NCI-H2227 (cell line): Measurements from ENCODE around the gene HOXD10.
A peak's percentile ranks its signal among the peaks of the same experiment; 100 is the strongest.

Experiments used
- DNase-seq: peaks from one replicate; lab custom pipeline; 2025; ENCODE audit not compliant: unreplicated experiment; lab: John Stamatoyannopoulos, UW

Gene HOXD10

GRCh38 chr2:176132205-176133171 is 15.9 kb downstream of the HOXD10 start:
- DNase-seq: no peak

- no peak for DNase-seq
Observed at GRCh38 chr2:176133389-176133788, 16.8 kb downstream of the HOXD10 start.

- DNase-seq: no peak
Observed at GRCh38 chr2:176134035-176134434, 17.5 kb downstream of the HOXD10 start.

GRCh38 chr2:176135035-176135440 is 18.5 kb downstream of the HOXD10 start:
- no peak for DNase-seq

- DNase-seq: peak; percentile 55
Observed at GRCh38 chr2:176136374-176137251, 20.0 kb downstream of the HOXD10 start.

- no peak for DNase-seq
Observed at GRCh38 chr2:176137252-176137580, 20.6 kb downstream of the HOXD10 start.

- no peak for DNase-seq
Observed at GRCh38 chr2:176137906-176138305, 21.3 kb downstream of the HOXD10 start.

GRCh38 chr2:176138526-176138922 is 21.9 kb downstream of the HOXD10 start:
- no peak for DNase-seq

- no peak for DNase-seq
Observed at GRCh38 chr2:176138923-176139660, 22.5 kb downstream of the HOXD10 start.

- DNase-seq: no peak
Observed at GRCh38 chr2:176139661-176140512, 23.3 kb downstream of the HOXD10 start.

GRCh38 chr2:176140513-176141317 is 24.1 kb downstream of the HOXD10 start:
- DNase-seq: peak; percentile 88

GRCh38 chr2:176142281-176142680 is 25.7 kb downstream of the HOXD10 start:
- DNase-seq: no peak

GRCh38 chr2:176145085-176145969 is 28.7 kb downstream of the HOXD10 start:
- DNase-seq: no peak

- no peak for DNase-seq
Observed at GRCh38 chr2:176146101-176146500, 29.5 kb downstream of the HOXD10 start.

GRCh38 chr2:176146645-176147044 is 30.1 kb downstream of the HOXD10 start:
- no peak for DNase-seq

GRCh38 chr2:176147210-176147799 is 30.7 kb downstream of the HOXD10 start:
- DNase-seq: no peak

- no peak for DNase-seq
Observed at GRCh38 chr2:176147800-176148496, 31.4 kb downstream of the HOXD10 start.
